ENCODE data around the gene MYOZ1. TPM values are rescaled to one million over a fixed set of nuclear protein-coding genes. Genes with fewer than 3 reads are reported as not detected.

MYOZ1 gene
- total RNA-seq, 1 experiment from 2014 or later, result not detected

- ChIA-PET CTCF (no interaction called here), POLR2A (no interaction called here), RAD21 (ENCODE audit: low non-redundant PET in 1 of 2, low total read pairs in 2 of 2, uncharacterized antibody in 2 of 2, unreplicated experiment in 2 of 2) (no interaction called here)
- no peak overlapping the region for H3K27ac ChIP-seq (ENCODE audit: low read depth, low read length)
- no peaks in the 10 kb centered on the region for H3K36me3 ChIP-seq (ENCODE audit: control insufficient read depth in 1 of 2, insufficient read depth in 2 of 2, low read length in 2 of 2)
- no peak overlapping the region for H3K4me2 ChIP-seq (ENCODE audit: low read length)
- peaks cover 0 to 7% of the 10 kb centered on the region in 2 experiments; a peak in 3 of 4 replicates for H3K4me1 ChIP-seq (ENCODE audit: control insufficient read depth in 1 of 2, insufficient read depth in 2 of 2, low read length in 2 of 2)
- no peak overlapping the region for H3K4me3 ChIP-seq (replicated peaks in 1 of 2; ENCODE audit: low read depth in 1 of 2, low read length in 2 of 2)
- intact Hi-C loops (cut with micrococcal nuclease), result no loop called here
- no TSS peak for BruUV-seq (replicated peaks)
- TF ChIP-seq REST (IDR thresholded peaks at IDR 0.05; ENCODE audit: low read depth), result no peak
- no peak for TF ChIP-seq MAX (IDR thresholded peaks at IDR 0.05)
- TF ChIP-seq ATF3 (IDR thresholded peaks at IDR 0.05), result no peak
- no peak for TF ChIP-seq ZNF274 (IDR thresholded peaks at IDR 0.05; ENCODE audit: low read depth, low read length)
- TF ChIP-seq JUND (IDR thresholded peaks at IDR 0.05), result no peak
- TF ChIP-seq CBX3 (IDR thresholded peaks at IDR 0.05; ENCODE audit: low read depth), result no peak
- no peak for TF ChIP-seq EZH2 (IDR thresholded peaks at IDR 0.05)
- no peak for TF ChIP-seq ZFX (IDR thresholded peaks at IDR 0.05)
- TF ChIP-seq CTCF (IDR thresholded peaks at IDR 0.05 in 2 of 3, conservative IDR thresholded peaks at IDR 0.05 in 1 of 3; ENCODE audit: borderline replicate concordance in 1 of 3, insufficient read depth in 1 of 3, low read depth in 2 of 3, low read length in 2 of 3), result no peak
- TF ChIP-seq SRF (IDR thresholded peaks at IDR 0.05; ENCODE audit: low read depth), result no peak
- TF ChIP-seq EGR1 (IDR thresholded peaks at IDR 0.05; ENCODE audit: low read depth), result no peak
- no peak for TF ChIP-seq TCF7L2 (IDR thresholded peaks at IDR 0.05; ENCODE audit: borderline replicate concordance, extremely low read depth, insufficient read depth, insufficient read length)
- TF ChIP-seq ZBTB33 (IDR thresholded peaks at IDR 0.05; ENCODE audit: extremely low read depth, insufficient replicate concordance, low read length), result no peak
- TF ChIP-seq POLR2A (IDR thresholded peaks at IDR 0.05; ENCODE audit: borderline replicate concordance, extremely low read depth, insufficient read depth, insufficient read length), result no peak
- H3K9me3 ChIP-seq (ENCODE audit: control insufficient read depth in 1 of 2, insufficient read depth in 1 of 2, low read depth in 1 of 2, low read length in 2 of 2), result no peaks in the 10 kb centered on the region
- H3K27me3 ChIP-seq (ENCODE audit: insufficient read depth, low read length), result 0 out of 2 replicates have a peak, but pooled peaks cover 4% of the 10 kb centered on the region
- H3K79me2 ChIP-seq (ENCODE audit: insufficient read depth, low read length), result no peaks in the 10 kb centered on the region
- H2AFZ ChIP-seq (ENCODE audit: low read depth, low read length, poor library complexity, severe bottlenecking), result no peak overlapping the region
- H3K9me2 ChIP-seq (ENCODE audit: insufficient read depth), result no peaks in the 10 kb centered on the region
- H4K20me1 ChIP-seq (ENCODE audit: insufficient read depth), result no peaks in the 10 kb centered on the region
- DNase-seq (ENCODE audit: low read depth, low spot score) (no peak), ATAC-seq (no peak)
- no peak overlapping the region for H3K9ac ChIP-seq (ENCODE audit: low read length)
These were observed 9.5 kb upstream of the MYOZ1 start for GRCh38 chr10:73650537-73651331.
